Endothelial cell of umbilical vein (primary cell): ENCODE measurements around the gene P2RX3. TPM values are rescaled to one million over a fixed set of nuclear protein-coding genes. Genes with fewer than 3 reads are reported as not detected.
A peak's percentile ranks its signal among the peaks of the same experiment; 100 is the strongest.

Source experiments
- BruUV-seq: library from RNA; stranded (reverse); fragments of 400-500 nt; replicated peaks from 2 replicates; lab custom pipeline; 2021; lab: Mats Ljungman, UMichigan
- CTCF ChIA-PET: fragments of 300-600, 350-600 bp; sonication (Branson Sonifier 250); formaldehyde crosslinking; loops from one replicate; lab custom pipeline; 2021; ENCODE audit warnings: antibody characterized with exemption, inconsistent platforms; lab: Charles Lee
- POLR2A ChIA-PET: fragments of 300-600, 350-600 bp; sonication (Branson Sonifier 250); formaldehyde crosslinking; loops from one replicate; lab custom pipeline; 2021; ENCODE audit warnings: antibody characterized with exemption, inconsistent platforms; lab: Charles Lee
- DNase-seq: peaks from one replicate; pipeline ENCODE4 v3.0.0-alpha.2; 2011; ENCODE audit warnings: low read depth, low spot score
- FAIRE-seq: peaks from 2 replicates; lab custom pipeline; 2011; peaks lifted over from hg19 to GRCh38; lab: Jason Lieb, UNC
- H2AFZ ChIP-seq: 2 replicates; pipeline ENCODE4 v1.6.0; 2012; ENCODE audit warnings: low read depth, low read length, control low read depth, inconsistent platforms
- H3K27ac ChIP-seq: 2 replicates; pipeline ENCODE4 v1.5.1; 2011; ENCODE audit warnings: low read depth, mild to moderate bottlenecking, control low read depth, low read length, moderate library complexity; ENCODE audit not compliant: insufficient read depth
- H3K27me3 ChIP-seq, 2 experiments: 2 replicates each; pipeline versions ENCODE4 v1.6.0 to v1.6.1; 2011; ENCODE audit warnings: low read length in 2 of 2, mixed read lengths in 1 of 2; ENCODE audit not compliant: control insufficient read depth in 2 of 2, insufficient read depth in 2 of 2
- H3K36me3 ChIP-seq, 2 experiments: 2 replicates in 1 of 2; 3 replicates in 1 of 2; pipeline ENCODE4 v1.5.1; 2011; ENCODE audit warnings: low read length in 2 of 2, mild to moderate bottlenecking in 1 of 2, moderate library complexity in 1 of 2; ENCODE audit not compliant: control insufficient read depth in 2 of 2, insufficient read depth in 2 of 2; ENCODE audit errors: extremely low read depth in 1 of 2
- H3K4me1 ChIP-seq: 3 replicates; pipeline ENCODE4 v1.5.1; 2011; ENCODE audit warnings: mild to moderate bottlenecking, low read length; ENCODE audit not compliant: control insufficient read depth, insufficient read depth; ENCODE audit errors: extremely low read depth
- H3K4me2 ChIP-seq: 2 replicates; pipeline ENCODE4 v1.6.1; 2011; ENCODE audit warnings: low read length, control low read depth, mixed read lengths; ENCODE audit not compliant: insufficient read depth
- H3K4me3 ChIP-seq, 3 experiments: fragments of 200-600 bp in 1 of 3; sonication (generic), shearing (Covaris generic) in 1 of 3; replicated peaks in 1 of 3; 2 replicates each; pipeline ENCODE4 v1.5.1; 2011 to 2016; ENCODE audit warnings: control low read depth in 3 of 3, low read length in 3 of 3, mild to moderate bottlenecking in 2 of 3, inconsistent platforms in 1 of 3, low read depth in 1 of 3, moderate library complexity in 1 of 3; ENCODE audit not compliant: insufficient read depth in 1 of 3
- H3K79me2 ChIP-seq: 2 replicates; pipeline ENCODE4 v1.6.0; 2012; ENCODE audit warnings: low read length, inconsistent platforms; ENCODE audit not compliant: control insufficient read depth, insufficient read depth
- H3K9ac ChIP-seq: replicated peaks from 2 replicates; pipeline ENCODE3; 2011; ENCODE audit warnings: low read length, control low read depth; ENCODE audit not compliant: insufficient read depth; ENCODE audit errors: extremely low read depth
- H3K9me1 ChIP-seq: replicated peaks from 3 replicates; pipeline ENCODE4 v1.6.0; 2011; ENCODE audit warnings: mild to moderate bottlenecking, low read length; ENCODE audit not compliant: control insufficient read depth, insufficient read depth; ENCODE audit errors: extremely low read depth
- H3K9me3 ChIP-seq: replicated peaks from 2 replicates; pipeline ENCODE4 v1.5.1; 2012; ENCODE audit warnings: low read length, inconsistent platforms; ENCODE audit not compliant: control insufficient read depth, insufficient read depth
- H4K20me1 ChIP-seq: replicated peaks from 2 replicates; pipeline ENCODE3; 2011; ENCODE audit warnings: mild to moderate bottlenecking, low read length; ENCODE audit not compliant: control insufficient read depth, insufficient read depth; ENCODE audit errors: extremely low read depth
- EZH2 ChIP-seq: IDR thresholded peaks from 2 replicates; pipeline ENCODE4 v1.6.1; 2012; ENCODE audit warnings: borderline replicate concordance, low read depth, mild to moderate bottlenecking, moderate library complexity, low read length, inconsistent platforms; ENCODE audit not compliant: severe bottlenecking
- POLR2A ChIP-seq: IDR thresholded peaks from 2 replicates; pipeline ENCODE4 v1.6.1; 2012; ENCODE audit warnings: low read depth, mild to moderate bottlenecking, control low read depth, low read length
- POLR2AphosphoS5 ChIP-seq: IDR thresholded peaks from 2 replicates; pipeline ENCODE4 v1.6.1; 2012; ENCODE audit warnings: low read depth, mild to moderate bottlenecking, control low read depth, low read length, moderate library complexity; ENCODE audit not compliant: insufficient read depth
- dilution Hi-C: fragments of 300-500 bp; cut with MboI; formaldehyde crosslinking; loops from one replicate; pipeline ENCODE4 v1.15.0; 2019; ENCODE audit warnings: low sequenced_read_pairs; ENCODE audit not compliant: extremely low pct_ligation_motif_present
- intact Hi-C: fragments of 100-400 bp; cut with micrococcal nuclease; formaldehyde crosslinking; loops from one replicate; pipeline ENCODE4 v1.10.0; 2022
- polyA plus RNA-seq, 4 experiments: library from polyadenylated mRNA; depleted of rRNA in 3 of 4; stranded (reverse) in 3 of 4; unstranded in 1 of 4; fragments of >200 nt; gene quantifications; 2 replicates each; pipeline versions ENCODE4 v1.2.1 to v1.2.3, GENCODE V29; 2011 to 2012; ENCODE audit warnings: missing spikeins in 1 of 4
- total RNA-seq: library from RNA; stranded (reverse); gene quantifications from 2 replicates; pipeline ENCODE4 v1.2.3, GENCODE V29; 2021
- TF ChIP-seq, protein P1 (sequence below), 2 donors: IDR thresholded peaks; 1 replicate in 1 of 2; 2 replicates in 1 of 2; pipeline ENCODE4 v1.5.1; 2011; ENCODE audit warnings: low read length in 2 of 2, mild to moderate bottlenecking in 2 of 2, moderate library complexity in 2 of 2, control low read depth in 1 of 2, inconsistent platforms in 1 of 2, low read depth in 1 of 2; ENCODE audit not compliant: insufficient read depth in 1 of 2; ENCODE audit errors: extremely low read depth in 1 of 2

The P2RX3 gene
- total and polyA plus RNA-seq, 2 donors (not counting 3 experiments of a cell fraction or from before 2014, with no cell fraction given): not detected

- H3K9me1 ChIP-seq: no peaks in the 10 kb centered on the region
- H3K9me3 ChIP-seq: no peaks in the 10 kb centered on the region
- FAIRE-seq (no peak), DNase-seq (peak; percentile 51)
- H3K4me2 ChIP-seq: peak overlapping the region; percentile 74
- H3K4me1 ChIP-seq: peaks cover 37% of the 10 kb centered on the region
- H3K27me3 ChIP-seq: no peaks in the 10 kb centered on the region
- H3K79me2 ChIP-seq: peaks cover 17% of the 10 kb centered on the region
- intact Hi-C loops (loop anchor here (2.0 kb wide), 2 partner anchors 36 to 46 kb away; no protein-coding TSS in a partner anchor), dilution Hi-C loops (no loop called here)
- H2AFZ ChIP-seq: peak overlapping the region; percentile 32
- ChIA-PET POLR2A (interaction anchor here (0.6 to 3.4 kb wide), 2 partner anchors 13 to 75 kb away, joined by 3 to 23 read pairs; no protein-coding TSS in a partner anchor), CTCF (interaction anchor here (0.9 to 4.0 kb wide), 6 partner anchors 9 to 483 kb away, joined by 3 to 37 read pairs (median 6); partner anchors contain the start of gene SSRP1)
- H4K20me1 ChIP-seq: no peaks in the 10 kb centered on the region
- H3K27ac ChIP-seq: peak overlapping the region; percentile 32
- peak overlapping the region; percentile 86 for H3K9ac ChIP-seq
- peak; percentile 36 for TF ChIP-seq POLR2A
- no peak for TF ChIP-seq EZH2
- TF ChIP-seq, protein P1, sequence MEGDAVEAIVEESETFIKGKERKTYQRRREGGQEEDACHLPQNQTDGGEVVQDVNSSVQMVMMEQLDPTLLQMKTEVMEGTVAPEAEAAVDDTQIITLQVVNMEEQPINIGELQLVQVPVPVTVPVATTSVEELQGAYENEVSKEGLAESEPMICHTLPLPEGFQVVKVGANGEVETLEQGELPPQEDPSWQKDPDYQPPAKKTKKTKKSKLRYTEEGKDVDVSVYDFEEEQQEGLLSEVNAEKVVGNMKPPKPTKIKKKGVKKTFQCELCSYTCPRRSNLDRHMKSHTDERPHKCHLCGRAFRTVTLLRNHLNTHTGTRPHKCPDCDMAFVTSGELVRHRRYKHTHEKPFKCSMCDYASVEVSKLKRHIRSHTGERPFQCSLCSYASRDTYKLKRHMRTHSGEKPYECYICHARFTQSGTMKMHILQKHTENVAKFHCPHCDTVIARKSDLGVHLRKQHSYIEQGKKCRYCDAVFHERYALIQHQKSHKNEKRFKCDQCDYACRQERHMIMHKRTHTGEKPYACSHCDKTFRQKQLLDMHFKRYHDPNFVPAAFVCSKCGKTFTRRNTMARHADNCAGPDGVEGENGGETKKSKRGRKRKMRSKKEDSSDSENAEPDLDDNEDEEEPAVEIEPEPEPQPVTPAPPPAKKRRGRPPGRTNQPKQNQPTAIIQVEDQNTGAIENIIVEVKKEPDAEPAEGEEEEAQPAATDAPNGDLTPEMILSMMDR (IDR thresholded peaks at IDR 0.05; ENCODE audit: extremely low read depth in 1 of 2, insufficient read depth in 1 of 2, low read depth in 1 of 2, low read length in 2 of 2): no peak
- peak; percentile 28 for TF ChIP-seq POLR2AphosphoS5
- BruUV-seq: no TSS peak
- peak overlapping the region; percentile 58 to 86 (median 63) for H3K4me3 ChIP-seq
- peaks cover 13 to 25% of the 10 kb centered on the region in 2 experiments for H3K36me3 ChIP-seq
Observed at GRCh38 chr11:57324154-57324885, 13.8 kb upstream of the P2RX3 start.
